WTC11 (cell line): ENCODE measurements around the gene PDE3B. TPM values are rescaled to one million over a fixed set of nuclear protein-coding genes. Genes with fewer than 3 reads are reported as not detected.

Experiments used
- ATAC-seq: fragments of 200-7000 bp; cut with Tn5 transposase; 2 replicates; pipeline ENCODE4 v1.10.0; 2021; ENCODE audit warnings: mild to moderate bottlenecking, moderate library complexity
- CTCF ChIA-PET: fragments of 300-600 bp; sonication (Branson Sonifier 250); formaldehyde crosslinking; loops from one replicate; lab custom pipeline; 2021; ENCODE audit warnings: antibody characterized with exemption; lab: Charles Lee
- POLR2A ChIA-PET: fragments of 350-600 bp; sonication (Branson Sonifier 250); formaldehyde crosslinking; loops from one replicate; lab custom pipeline; 2021; ENCODE audit warnings: antibody characterized with exemption; lab: Charles Lee
- DNase-seq: peaks from one replicate; pipeline ENCODE4 v3.0.0; 2021; ENCODE audit warnings: low spot score
- H3K27ac Mint-ChIP-seq: 2 replicates; pipeline ENCODE4 v1.8.0; 2021; ENCODE audit warnings: mixed read lengths
- H3K27me3 Mint-ChIP-seq: 2 replicates; pipeline ENCODE4 v1.8.0; 2021; ENCODE audit warnings: low read depth, mild to moderate bottlenecking, moderate library complexity, mixed read lengths
- H3K36me3 Mint-ChIP-seq: 2 replicates; pipeline ENCODE4 v1.8.0; 2021; ENCODE audit warnings: mixed read lengths
- H3K4me1 Mint-ChIP-seq: 2 replicates; pipeline ENCODE4 v1.8.0; 2022; ENCODE audit warnings: mixed read lengths
- H3K4me3 Mint-ChIP-seq: 2 replicates; pipeline ENCODE4 v1.8.0; 2021; ENCODE audit warnings: mild to moderate bottlenecking, moderate library complexity, mixed read lengths
- H3K9me3 Mint-ChIP-seq: 2 replicates; pipeline ENCODE4 v1.8.0; 2021; ENCODE audit warnings: mixed read lengths
- ATF1 ChIP-seq: sonication (generic); formaldehyde crosslinking; IDR thresholded peaks from 2 replicates; pipeline ENCODE4 v1.8.1; 2023; ENCODE audit warnings: mild to moderate bottlenecking, moderate library complexity, missing genetic modification reagents
- E2F1 ChIP-seq: sonication (generic); formaldehyde crosslinking; IDR thresholded peaks from 2 replicates; pipeline ENCODE4 v1.8.0; 2022; ENCODE audit warnings: mild to moderate bottlenecking, missing genetic modification reagents
- GRHL2 ChIP-seq: fragments of 250-450 bp; sonication (Bioruptor Pico); IDR thresholded peaks from 2 replicates; pipeline ENCODE4 v1.8.0; 2022; ENCODE audit warnings: mild to moderate bottlenecking, moderate library complexity; ENCODE audit not compliant: insufficient replicate concordance, severe bottlenecking
- HMGA2 ChIP-seq: fragments of 250-450 bp; sonication (Bioruptor Pico); IDR thresholded peaks from 2 replicates; pipeline ENCODE4 v1.4.0; 2021; ENCODE audit warnings: mild to moderate bottlenecking, moderate library complexity
- HMGXB4 ChIP-seq: sonication (generic); formaldehyde crosslinking; IDR thresholded peaks from 2 replicates; pipeline ENCODE4 v1.8.1; 2023; ENCODE audit warnings: mild to moderate bottlenecking, moderate library complexity, missing genetic modification reagents
- JAZF1 ChIP-seq: fragments of 250-450 bp; sonication (Bioruptor Pico); IDR thresholded peaks from 2 replicates; pipeline ENCODE4 v1.9.0; 2021; ENCODE audit warnings: moderate library complexity, mild to moderate bottlenecking, inconsistent platforms
- MAX ChIP-seq: sonication (generic); formaldehyde crosslinking; IDR thresholded peaks from 2 replicates; pipeline ENCODE4 v1.8.0; 2022; ENCODE audit warnings: mild to moderate bottlenecking, missing genetic modification reagents
- MXD4 ChIP-seq: fragments of 250-450 bp; sonication (Bioruptor Pico); IDR thresholded peaks from 2 replicates; pipeline ENCODE4 v1.8.0; 2021; ENCODE audit warnings: mild to moderate bottlenecking, moderate library complexity, borderline replicate concordance
- NFE2L1 ChIP-seq: sonication (generic); formaldehyde crosslinking; IDR thresholded peaks from 2 replicates; pipeline ENCODE4 v1.8.1; 2023; ENCODE audit warnings: missing genetic modification reagents
- NR3C1 ChIP-seq: sonication (generic); formaldehyde crosslinking; conservative IDR thresholded peaks from 2 replicates; pipeline ENCODE4 v1.8.1; 2023; ENCODE audit warnings: low read depth, mild to moderate bottlenecking, missing genetic modification reagents
- PRRX2 ChIP-seq: fragments of 250-450 bp; sonication (Bioruptor Pico); IDR thresholded peaks from 2 replicates; pipeline ENCODE4 v1.8.0; 2021; ENCODE audit warnings: mild to moderate bottlenecking
- SOX15 ChIP-seq: fragments of 250-450 bp; sonication (Bioruptor Pico); IDR thresholded peaks from 2 replicates; pipeline ENCODE4 v1.9.0; 2021; ENCODE audit warnings: mild to moderate bottlenecking
- STAT6 ChIP-seq: sonication (generic); formaldehyde crosslinking; conservative IDR thresholded peaks from 2 replicates; pipeline ENCODE4 v1.8.1; 2023; ENCODE audit warnings: mild to moderate bottlenecking, low read depth, missing genetic modification reagents, moderate library complexity
- TCF7 ChIP-seq: sonication (generic); formaldehyde crosslinking; IDR thresholded peaks from 2 replicates; pipeline ENCODE4 v1.8.0; 2022; ENCODE audit warnings: mild to moderate bottlenecking, low read depth, missing genetic modification reagents, moderate library complexity
- TEAD4 ChIP-seq: sonication (generic); formaldehyde crosslinking; IDR thresholded peaks from 2 replicates; pipeline ENCODE4 v1.8.0; 2022; ENCODE audit warnings: mild to moderate bottlenecking, missing genetic modification reagents
- USF1 ChIP-seq: sonication (generic); formaldehyde crosslinking; IDR thresholded peaks from 2 replicates; pipeline ENCODE4 v1.8.0; 2022; ENCODE audit warnings: mild to moderate bottlenecking, missing genetic modification reagents
- ZBTB43 ChIP-seq: sonication (generic); formaldehyde crosslinking; IDR thresholded peaks from 2 replicates; pipeline ENCODE4 v1.8.1; 2023; ENCODE audit warnings: mild to moderate bottlenecking, missing genetic modification reagents
- ZNF138 ChIP-seq: sonication (generic); formaldehyde crosslinking; conservative IDR thresholded peaks from 2 replicates; pipeline ENCODE4 v1.8.1; 2022; ENCODE audit warnings: mild to moderate bottlenecking, moderate library complexity, missing genetic modification reagents
- ZNF396 ChIP-seq: fragments of 250-450 bp; sonication (Bioruptor Pico); IDR thresholded peaks from 2 replicates; pipeline ENCODE4 v1.8.0; 2021; ENCODE audit warnings: mild to moderate bottlenecking, moderate library complexity, borderline replicate concordance
- ZNF416 ChIP-seq: fragments of 250-450 bp; sonication (Bioruptor Pico); IDR thresholded peaks from 2 replicates; pipeline ENCODE4 v1.9.0; 2021; ENCODE audit warnings: mild to moderate bottlenecking, inconsistent platforms
- total RNA-seq: library from RNA; stranded (reverse); gene quantifications from 3 replicates; pipeline ENCODE4 v1.2.3, GENCODE V29; 2021

PDE3B gene
- total RNA-seq, 1 experiment from 2014 or later, result 9.6 TPM

GRCh38 chr11:14748090-14748489 lies 104.5 kb downstream of the PDE3B start (continued):
- no peak for TF ChIP-seq STAT6 (CRISPR knock-in tag)
- TF ChIP-seq MXD4 (CRISPR knock-in tag), result no peak
- TF ChIP-seq, all 79 proteins: peak for 0

GRCh38 chr11:14750911-14751310 lies 107.3 kb downstream of the PDE3B start:
- TF ChIP-seq TCF7 (CRISPR knock-in tag) (no peak), TEAD4 (CRISPR knock-in tag) (no peak), ZNF138 (CRISPR knock-in tag) (no peak), MAX (no peak), ZBTB43 (CRISPR knock-in tag) (no peak), HMGA2 (CRISPR knock-in tag) (no peak), NR3C1 (CRISPR knock-in tag) (no peak), HMGXB4 (CRISPR knock-in tag) (no peak), JAZF1 (CRISPR knock-in tag) (no peak)
- no peak for DNase-seq
- CTCF ChIA-PET, result no interaction called here
- H3K9me3 Mint-ChIP-seq, result no peaks in the 10 kb centered on the region
- no peak overlapping the region for H3K27ac Mint-ChIP-seq
- H3K27me3 Mint-ChIP-seq, result no peaks in the 10 kb centered on the region
- H3K4me3 Mint-ChIP-seq, result no peak overlapping the region
- POLR2A ChIA-PET, result no interaction called here
- peaks cover 11% of the 10 kb centered on the region for H3K4me1 Mint-ChIP-seq
- no peak for ATAC-seq
- no peaks in the 10 kb centered on the region for H3K36me3 Mint-ChIP-seq

GRCh38 chr11:14751975-14752407 lies 108.4 kb downstream of the PDE3B start:
- POLR2A ChIA-PET, result no interaction called here
- ATAC-seq, result no peak
- H3K36me3 Mint-ChIP-seq, result no peaks in the 10 kb centered on the region
- no peaks in the 10 kb centered on the region for H3K27me3 Mint-ChIP-seq
- H3K9me3 Mint-ChIP-seq, result no peaks in the 10 kb centered on the region
- TF ChIP-seq ZNF396 (CRISPR knock-in tag), result no peak
- TF ChIP-seq, all 79 proteins: peak for 0
- peaks cover 4% of the 10 kb centered on the region for H3K4me1 Mint-ChIP-seq
- no peak overlapping the region for H3K27ac Mint-ChIP-seq
- H3K4me3 Mint-ChIP-seq, result no peak overlapping the region
- DNase-seq, result no peak
- CTCF ChIA-PET, result no interaction called here

- no peak overlapping the region for H3K27ac Mint-ChIP-seq
- H3K36me3 Mint-ChIP-seq, result no peaks in the 10 kb centered on the region
- no peak for TF ChIP-seq NFE2L1 (CRISPR knock-in tag)
- no peak for TF ChIP-seq SOX15 (CRISPR knock-in tag)
- TF ChIP-seq GRHL2 (CRISPR knock-in tag), result no peak
- TF ChIP-seq ZNF396 (CRISPR knock-in tag), result no peak
- no peak for TF ChIP-seq ATF1 (CRISPR knock-in tag)
- TF ChIP-seq USF1 (CRISPR knock-in tag), result no peak
- no peak for TF ChIP-seq ZNF416 (CRISPR knock-in tag)
- no peak for TF ChIP-seq E2F1 (CRISPR knock-in tag)
- TF ChIP-seq ZNF138 (CRISPR knock-in tag), result no peak
- TF ChIP-seq STAT6 (CRISPR knock-in tag), result no peak
- no peak for TF ChIP-seq PRRX2 (CRISPR knock-in tag)
- TF ChIP-seq NR3C1 (CRISPR knock-in tag), result no peak
- ChIA-PET POLR2A (no interaction called here), CTCF (no interaction called here)
- no peaks in the 10 kb centered on the region for H3K27me3 Mint-ChIP-seq
- H3K9me3 Mint-ChIP-seq, result no peaks in the 10 kb centered on the region
- H3K4me3 Mint-ChIP-seq, result no peak overlapping the region
- ATAC-seq (no peak), DNase-seq (no peak)
- H3K4me1 Mint-ChIP-seq, result no peaks in the 10 kb centered on the region
Measured at GRCh38 chr11:14755140-14755539, 111.5 kb downstream of the PDE3B start.
